ENCODE data around the gene GRIK3.

DNA sequence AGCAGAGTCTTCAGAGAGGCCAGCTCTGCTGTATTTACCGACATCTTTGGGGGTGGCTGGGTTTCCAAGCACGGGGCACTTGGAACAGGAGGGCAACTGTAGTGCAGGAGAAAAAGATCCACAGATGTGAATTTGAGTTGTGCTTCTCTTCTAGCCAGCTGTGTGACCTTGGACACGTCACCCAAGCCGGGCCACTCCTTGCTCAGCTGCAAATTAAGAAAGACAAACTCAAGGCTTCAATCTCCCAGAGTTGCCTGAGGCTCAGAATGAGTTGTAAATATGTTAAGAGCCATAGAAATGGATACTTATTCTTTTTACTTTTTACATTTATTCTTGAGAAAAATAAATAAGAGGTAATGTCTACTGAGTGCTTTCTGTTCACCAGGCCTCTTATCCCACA lies 24.3 kb downstream of the GRIK3 start:
- TF ChIP-seq EP300 (IDR thresholded peaks at IDR 0.05) (no peak), HOXA7 (CRISPR knock-in tag; IDR thresholded peaks at IDR 0.05) (no peak), RCOR1 (IDR thresholded peaks at IDR 0.05; ENCODE audit: low read depth, low read length) (no peak), JUNB (IDR thresholded peaks at IDR 0.05) (no peak), PHF8 (IDR thresholded peaks at IDR 0.05; ENCODE audit: borderline replicate concordance, low read depth) (no peak)
- TF ChIP-seq, protein P1, sequence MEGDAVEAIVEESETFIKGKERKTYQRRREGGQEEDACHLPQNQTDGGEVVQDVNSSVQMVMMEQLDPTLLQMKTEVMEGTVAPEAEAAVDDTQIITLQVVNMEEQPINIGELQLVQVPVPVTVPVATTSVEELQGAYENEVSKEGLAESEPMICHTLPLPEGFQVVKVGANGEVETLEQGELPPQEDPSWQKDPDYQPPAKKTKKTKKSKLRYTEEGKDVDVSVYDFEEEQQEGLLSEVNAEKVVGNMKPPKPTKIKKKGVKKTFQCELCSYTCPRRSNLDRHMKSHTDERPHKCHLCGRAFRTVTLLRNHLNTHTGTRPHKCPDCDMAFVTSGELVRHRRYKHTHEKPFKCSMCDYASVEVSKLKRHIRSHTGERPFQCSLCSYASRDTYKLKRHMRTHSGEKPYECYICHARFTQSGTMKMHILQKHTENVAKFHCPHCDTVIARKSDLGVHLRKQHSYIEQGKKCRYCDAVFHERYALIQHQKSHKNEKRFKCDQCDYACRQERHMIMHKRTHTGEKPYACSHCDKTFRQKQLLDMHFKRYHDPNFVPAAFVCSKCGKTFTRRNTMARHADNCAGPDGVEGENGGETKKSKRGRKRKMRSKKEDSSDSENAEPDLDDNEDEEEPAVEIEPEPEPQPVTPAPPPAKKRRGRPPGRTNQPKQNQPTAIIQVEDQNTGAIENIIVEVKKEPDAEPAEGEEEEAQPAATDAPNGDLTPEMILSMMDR (IDR thresholded peaks at IDR 0.05): no peak
